Muscle of leg (tissue), 11 donors: ENCODE data around the gene STK4. TPM values are rescaled to one million over a fixed set of nuclear protein-coding genes. Genes with fewer than 3 reads are reported as not detected.

Source experiments
- DNase-seq: peaks from one replicate; pipeline ENCODE4 v3.0.0; 2013
- H3K27ac ChIP-seq: one replicate; pipeline ENCODE4 v1.5.1; 2013; ENCODE audit warnings: mild to moderate bottlenecking, low read length, control low read depth
- H3K27me3 ChIP-seq: one replicate; pipeline ENCODE4 v1.6.1; 2013; ENCODE audit warnings: low read length; ENCODE audit not compliant: control insufficient read depth, insufficient read depth
- H3K36me3 ChIP-seq: one replicate; pipeline ENCODE4 v1.6.1; 2013; ENCODE audit warnings: low read length; ENCODE audit not compliant: control insufficient read depth, insufficient read depth
- H3K4me1 ChIP-seq: one replicate; pipeline ENCODE4 v1.6.1; 2013; ENCODE audit warnings: low read length; ENCODE audit not compliant: control insufficient read depth, insufficient read depth
- H3K4me3 ChIP-seq: one replicate; pipeline ENCODE4 v1.5.1; 2013; ENCODE audit warnings: low read length, control low read depth
- H3K9me3 ChIP-seq: replicated peaks from 2 replicates; pipeline ENCODE4 v1.6.1; 2013; ENCODE audit warnings: low read depth, low read length; ENCODE audit not compliant: control insufficient read depth
- WGBS: methylation state at CpG from one replicate; pipeline ENCODE4 v1.1.5; 2013; ENCODE audit warnings: missing lambda C conversion rate; ENCODE audit not compliant: insufficient coverage; 5-methylcytosine and 5-hydroxymethylcytosine counted together
- polyA plus RNA-seq, 8 donors: library from polyadenylated mRNA; unstranded; fragments of 120-200 nt; gene quantifications; one replicate each; pipeline versions ENCODE4 v1.2.1 to v1.2.3, GENCODE V29; 2013; ENCODE audit warnings: inconsistent platforms in 1 of 8, low replicate concordance in 1 of 8; ENCODE audit not compliant: insufficient read length in 8 of 8, insufficient read depth in 1 of 8
- total RNA-seq: library from RNA; stranded (reverse); fragments of 120-200 nt; gene quantifications from one replicate; pipeline ENCODE4 v1.2.4, GENCODE V29; 2013

The STK4 gene
- total and polyA plus RNA-seq, 9 donors: 7.7 to 11.7 (median 8.8) TPM

DNA sequence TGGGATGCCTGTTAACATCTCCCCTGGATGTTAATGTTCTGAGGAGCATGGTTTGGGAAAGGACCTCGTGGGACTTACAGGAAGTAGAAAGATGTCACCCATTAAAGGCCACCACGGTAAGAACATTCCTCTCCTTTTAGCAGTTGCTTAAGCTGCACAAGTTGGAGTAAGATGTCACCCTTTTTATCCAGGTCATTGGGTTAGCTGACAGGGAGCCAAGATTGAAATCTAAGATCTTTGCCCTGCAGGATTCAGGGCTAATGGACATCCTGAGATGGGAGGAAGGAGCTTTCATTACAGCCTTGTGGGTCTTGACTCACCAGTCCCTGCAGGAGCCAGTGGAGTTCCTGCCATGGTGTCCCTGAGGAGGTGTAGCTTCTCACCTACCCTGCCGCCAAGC, 34.4 kb upstream of the STK4 start:
- Histone ChIP-seq H3K4me3 (no peak overlapping the region), H3K27ac (no peak overlapping the region), H3K36me3 (peaks cover 15% of the 10 kb centered on the region), H3K27me3 (no peaks in the 10 kb centered on the region), H3K4me1 (no peaks in the 10 kb centered on the region), H3K9me3 (no peaks in the 10 kb centered on the region)
- WGBS: 83% methylated on average over 1 of the region's 3 CpGs
- DNase-seq: no peak

DNA sequence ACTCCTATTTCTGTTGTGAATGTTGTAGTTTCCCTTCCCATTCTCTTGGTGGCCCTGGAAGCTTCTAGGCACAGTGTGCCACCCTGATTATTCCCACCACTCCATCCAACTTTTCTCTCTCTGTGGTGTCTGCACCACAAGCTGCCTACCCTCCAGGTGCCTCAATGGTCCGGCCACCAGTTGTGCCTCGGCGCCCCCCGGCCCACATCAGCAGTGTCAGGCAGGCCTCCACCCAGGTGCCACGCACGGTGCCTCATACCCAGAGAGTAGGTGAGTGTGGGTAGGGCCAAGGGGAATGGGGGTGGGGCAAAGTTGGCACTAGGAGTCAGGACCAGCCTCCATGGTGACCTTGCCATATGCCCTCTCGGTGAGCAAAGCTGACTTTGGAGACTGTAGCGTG, 33.4 kb upstream of the STK4 start:
- H3K36me3 ChIP-seq: peaks cover 16% of the 10 kb centered on the region
- H3K4me3 ChIP-seq: no peak overlapping the region
- WGBS: 92% methylated on average over 4 of the region's 8 CpGs
- no peaks in the 10 kb centered on the region for H3K27me3 ChIP-seq
- no peak overlapping the region for H3K27ac ChIP-seq
- no peaks in the 10 kb centered on the region for H3K4me1 ChIP-seq
- no peak for DNase-seq
- H3K9me3 ChIP-seq: no peaks in the 10 kb centered on the region

DNA sequence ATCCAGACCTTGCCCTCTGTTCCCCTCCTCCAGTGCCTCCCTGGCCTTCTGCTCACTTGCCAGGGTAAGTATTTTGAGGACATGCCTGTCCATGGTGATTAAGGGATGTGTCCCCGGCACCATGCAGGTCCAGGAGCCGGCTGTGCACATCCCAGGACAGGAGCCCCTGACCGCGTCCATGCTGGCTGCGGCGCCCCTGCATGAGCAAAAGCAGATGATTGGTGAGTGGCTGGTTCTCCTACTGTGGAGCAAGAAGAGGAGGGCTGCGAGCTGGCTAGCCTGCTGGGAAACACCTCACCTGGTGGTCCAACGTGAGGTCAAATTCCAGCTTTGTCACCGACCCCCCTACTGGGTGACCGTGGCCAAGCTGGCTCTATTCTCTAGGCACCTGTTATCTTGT, 29.8 kb upstream of the STK4 start:
- peaks cover 29% of the 10 kb centered on the region for H3K36me3 ChIP-seq

DNA sequence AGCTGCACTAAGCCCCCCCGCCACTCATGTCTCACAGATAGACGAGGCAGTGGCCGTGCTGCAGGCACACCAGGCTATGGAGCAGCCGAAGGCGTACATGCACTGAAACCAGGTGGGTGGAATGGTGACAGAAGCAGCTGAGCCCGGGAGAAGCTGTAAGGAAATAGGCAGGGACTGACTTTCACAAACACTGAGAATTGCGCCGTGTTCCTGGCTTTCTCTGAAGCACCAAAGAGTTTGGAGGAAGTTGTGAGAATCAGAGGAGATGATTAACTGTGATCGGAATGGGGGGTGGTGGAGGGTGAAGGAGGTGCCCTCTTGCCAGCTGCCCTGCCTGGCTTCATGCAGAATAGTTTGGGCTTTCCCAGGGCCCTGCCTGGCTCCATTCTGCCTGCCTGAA, 27.7 kb upstream of the STK4 start:
- H3K36me3 ChIP-seq: peaks cover 41% of the 10 kb centered on the region
- DNase-seq: no peak
- H3K9me3 ChIP-seq: no peaks in the 10 kb centered on the region
- H3K27ac ChIP-seq: no peak overlapping the region
- H3K4me1 ChIP-seq: no peaks in the 10 kb centered on the region
- WGBS: 70% methylated on average over 8 of the region's 9 CpGs
- no peaks in the 10 kb centered on the region for H3K27me3 ChIP-seq
- H3K4me3 ChIP-seq: no peak overlapping the region

More for the DNA sequence above, 29.8 kb upstream of the STK4 start:
- DNase-seq: no peak
- Histone ChIP-seq H3K27ac (no peak overlapping the region), H3K27me3 (no peaks in the 10 kb centered on the region), H3K4me1 (no peaks in the 10 kb centered on the region), H3K4me3 (no peak overlapping the region), H3K9me3 (no peaks in the 10 kb centered on the region)
- WGBS: 88% methylated on average over 9 of the region's 10 CpGs

DNA sequence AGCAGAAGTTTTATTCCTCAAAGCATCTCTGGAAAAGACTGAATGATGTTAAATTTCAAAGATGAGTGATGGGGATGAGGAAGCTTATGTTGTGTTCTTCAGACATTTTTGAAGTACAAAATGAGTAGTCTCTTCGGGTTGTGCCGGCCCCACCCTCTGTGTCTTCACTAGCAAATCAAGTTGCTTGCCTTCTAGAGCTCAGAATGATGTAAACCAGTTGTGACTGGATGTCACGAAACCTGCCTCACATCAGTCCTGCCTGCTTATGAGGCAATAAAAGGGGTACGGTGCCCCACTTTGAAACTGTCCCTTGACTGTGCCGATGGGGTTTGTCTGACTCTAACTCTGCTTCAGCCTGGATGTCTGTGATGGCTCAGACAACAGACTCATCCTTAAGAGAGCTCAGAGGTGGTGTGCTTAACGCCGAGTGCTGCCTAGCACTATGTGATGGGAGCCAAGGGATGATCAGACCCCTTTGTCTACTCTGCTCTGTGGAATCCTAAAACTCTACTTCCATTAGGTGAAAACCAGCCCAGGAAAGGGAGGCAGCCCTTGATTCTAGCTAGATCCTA, 25.1 kb upstream of the STK4 start:
- Histone ChIP-seq H3K27me3 (no peaks in the 10 kb centered on the region), H3K4me3 (no peak overlapping the region), H3K27ac (no peak overlapping the region), H3K4me1 (no peaks in the 10 kb centered on the region), H3K9me3 (no peaks in the 10 kb centered on the region), H3K36me3 (peaks cover 47% of the 10 kb centered on the region)
- DNase-seq: no peak
- 70% methylated on average over 4 of the region's 7 CpGs for WGBS

DNA sequence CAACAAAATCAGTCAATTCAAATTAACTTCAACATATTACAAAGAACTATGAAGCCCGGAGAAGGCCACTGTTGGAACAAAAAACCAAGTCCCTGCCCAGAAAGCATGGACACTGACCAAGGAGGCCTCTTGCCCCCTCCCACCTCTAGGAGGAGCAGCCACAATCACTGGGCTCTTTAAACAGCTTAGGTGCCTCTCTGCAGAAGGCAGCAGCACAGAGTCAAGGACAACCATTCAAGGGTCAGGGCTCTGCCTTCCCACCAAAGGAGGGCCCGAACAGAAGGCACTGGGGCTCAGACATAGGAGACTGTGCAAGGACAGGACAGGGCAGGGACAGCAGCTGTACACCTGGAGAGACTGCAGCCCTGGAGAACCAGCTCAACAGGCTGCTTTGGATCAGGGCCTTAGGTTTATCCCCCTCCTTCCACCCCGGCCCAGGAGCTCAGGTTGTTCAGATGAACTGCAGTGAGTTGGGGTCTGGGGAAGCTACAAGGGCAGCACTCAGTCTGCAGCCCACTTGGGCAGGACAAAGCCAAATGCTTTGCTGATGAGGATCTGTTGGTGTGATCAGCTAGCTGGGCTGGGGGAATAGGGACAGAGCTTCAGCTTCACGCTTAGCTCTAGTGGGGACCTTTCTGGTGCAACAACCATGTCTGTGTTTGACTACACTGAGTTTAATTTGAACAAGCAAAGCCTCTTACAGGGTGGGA, 23.9 kb upstream of the STK4 start:
- Histone ChIP-seq H3K36me3 (peaks cover 51% of the 10 kb centered on the region), H3K4me1 (no peaks in the 10 kb centered on the region), H3K27me3 (no peaks in the 10 kb centered on the region), H3K9me3 (no peaks in the 10 kb centered on the region), H3K4me3 (no peak overlapping the region), H3K27ac (no peak overlapping the region)
- DNase-seq: no peak
- 61% methylated on average over 3 of the region's 4 CpGs for WGBS

DNA sequence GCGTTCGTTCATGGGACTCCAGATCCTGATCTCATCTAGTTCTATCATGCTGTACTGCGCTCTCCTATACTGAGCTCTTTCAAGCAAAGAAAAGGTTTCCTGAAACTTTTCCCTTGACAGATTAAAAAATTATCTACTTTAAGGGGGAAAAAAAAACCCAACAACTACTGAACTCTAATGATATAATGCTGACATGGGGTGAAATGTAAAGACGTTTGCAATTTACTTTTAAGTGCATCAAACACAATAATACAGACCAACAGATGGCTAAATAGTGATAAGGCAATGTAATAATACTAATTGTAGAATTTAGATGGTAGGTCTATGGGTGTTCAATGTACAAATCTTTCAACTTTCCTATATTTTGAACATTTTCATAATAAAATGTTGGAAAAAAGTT, 22.5 kb upstream of the STK4 start:
- H3K4me3 ChIP-seq: no peak overlapping the region

DNA sequence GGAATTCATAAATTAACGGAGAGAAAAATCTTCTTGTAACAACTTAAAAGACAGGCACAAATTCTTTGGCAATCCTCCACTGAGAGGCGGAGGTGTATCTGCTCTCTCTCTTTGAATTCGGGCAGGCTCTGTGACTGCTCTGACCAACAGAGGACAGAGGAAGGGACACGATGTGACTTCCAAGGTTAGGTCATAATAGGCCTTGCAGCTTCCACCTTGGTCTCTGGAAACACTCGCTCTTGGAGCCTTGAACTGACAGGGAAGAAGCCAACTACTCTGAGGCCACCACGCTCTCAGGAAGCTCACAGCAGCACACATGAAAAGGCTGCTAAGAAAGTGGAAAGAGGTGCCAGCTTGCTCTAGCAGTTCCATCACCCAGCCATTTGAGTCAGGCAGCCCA, 21.1 kb upstream of the STK4 start:
- Histone ChIP-seq H3K4me3 (no peak overlapping the region), H3K9me3 (no peaks in the 10 kb centered on the region), H3K36me3 (peaks cover 42% of the 10 kb centered on the region), H3K4me1 (no peaks in the 10 kb centered on the region), H3K27me3 (no peaks in the 10 kb centered on the region), H3K27ac (no peak overlapping the region)
- WGBS: 83% methylated on average over 5 of the region's 6 CpGs
- no peak for DNase-seq

More for the DNA sequence above, 22.5 kb upstream of the STK4 start:
- Histone ChIP-seq H3K27me3 (no peaks in the 10 kb centered on the region), H3K36me3 (peaks cover 48% of the 10 kb centered on the region), H3K9me3 (no peaks in the 10 kb centered on the region), H3K4me1 (no peaks in the 10 kb centered on the region), H3K27ac (no peak overlapping the region)
- DNase-seq: no peak
- no CpG with 5 or more reads among the region's 4 CpGs for WGBS

DNA sequence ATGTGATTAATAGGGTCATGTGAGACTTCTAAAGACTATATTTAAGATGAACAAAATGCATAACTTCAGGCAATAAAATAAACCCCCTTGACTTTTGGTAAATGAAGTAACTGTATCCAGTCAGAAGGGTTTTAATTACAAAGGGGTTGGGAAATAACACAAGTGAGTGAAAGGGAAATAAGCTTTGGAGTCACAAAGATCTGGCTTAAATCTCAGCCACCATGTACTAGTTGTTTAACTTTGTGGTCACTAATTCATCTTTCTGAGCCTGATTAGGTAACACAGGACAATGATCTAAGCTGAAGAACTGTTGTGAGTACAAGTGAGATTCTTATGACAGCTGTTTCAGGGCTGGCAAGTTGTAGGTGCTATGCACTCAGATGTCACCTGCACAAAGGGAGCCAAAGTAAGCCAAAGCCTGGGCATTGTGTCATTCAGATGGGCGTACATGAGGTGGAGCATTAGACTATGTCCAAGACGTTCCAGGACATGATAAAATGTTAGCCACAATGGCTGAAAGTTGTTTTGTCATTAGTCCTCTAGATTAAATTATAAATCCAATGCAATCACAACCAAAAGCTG, 19.9 kb upstream of the STK4 start:
- Histone ChIP-seq H3K4me1 (no peaks in the 10 kb centered on the region), H3K9me3 (no peaks in the 10 kb centered on the region), H3K36me3 (peaks cover 51% of the 10 kb centered on the region), H3K27me3 (no peaks in the 10 kb centered on the region), H3K4me3 (no peak overlapping the region), H3K27ac (no peak overlapping the region)
- DNase-seq: no peak
- no CpG with 5 or more reads among the region's 2 CpGs for WGBS

DNA sequence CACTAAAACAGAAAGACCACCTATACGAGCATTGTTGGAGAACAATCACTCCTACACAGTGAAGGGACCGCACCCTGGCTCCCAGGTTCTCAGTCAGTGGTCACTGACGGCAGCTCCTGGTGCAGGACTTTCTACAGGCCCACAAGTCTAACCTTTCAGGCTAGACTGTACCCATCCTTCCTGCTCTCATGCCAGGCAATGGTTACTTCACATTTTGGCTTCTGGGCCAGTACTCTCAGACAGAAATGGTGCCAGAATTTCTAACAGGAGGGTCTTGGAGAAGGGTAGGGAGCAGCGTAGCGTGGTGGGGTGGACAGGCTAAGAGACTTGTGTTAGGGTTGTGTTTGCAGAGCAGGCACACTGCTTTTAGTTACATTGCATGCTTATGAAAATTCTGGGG, 18.2 kb upstream of the STK4 start:
- no peaks in the 10 kb centered on the region for H3K4me1 ChIP-seq
- no peaks in the 10 kb centered on the region for H3K27me3 ChIP-seq
- H3K36me3 ChIP-seq: peaks cover 52% of the 10 kb centered on the region
- no peak for DNase-seq
- no peak overlapping the region for H3K27ac ChIP-seq
- WGBS: 79% methylated on average over 3 of the region's 5 CpGs
- H3K4me3 ChIP-seq: no peak overlapping the region
- no peaks in the 10 kb centered on the region for H3K9me3 ChIP-seq
